A549 (cell line): ENCODE data around the gene SCNN1B. TPM values are rescaled to one million over a fixed set of nuclear protein-coding genes. Genes with fewer than 3 reads are reported as not detected.

ENCODE experiments used
- ATAC-seq, 2 experiments: fragments of 200-7000 bp in 1 of 2; fragments of >200 bp in 1 of 2; cut with Nextera tagmentation in 1 of 2; cut with Tn5 transposase in 1 of 2; 3 replicates each; pipeline versions ENCODE4 v1.8.0 to v1.9.1; 2018 to 2020; ENCODE audit warnings: mild to moderate bottlenecking in 1 of 2, moderate library complexity in 1 of 2
- CTCF ChIA-PET: fragments of 300-600 bp; sonication (Branson Sonifier 250); formaldehyde crosslinking; extraction: SDS; loops from one replicate; lab custom pipeline; 2021; ENCODE audit warnings: antibody characterized with exemption, inconsistent platforms; lab: Yijun Ruan, JAX
- POLR2A ChIA-PET: fragments of 350-600 bp; formaldehyde crosslinking; extraction: SDS; loops from one replicate; lab custom pipeline; 2021; ENCODE audit warnings: antibody characterized with exemption, inconsistent platforms; lab: Yijun Ruan, JAX
- DNase-seq, 2 experiments: peaks; one replicate each; pipeline versions ENCODE4 v3.0.0 to v3.0.0-alpha.2; 2011 to 2016; ENCODE audit warnings: low read depth in 1 of 2, low spot score in 1 of 2
- FAIRE-seq: peaks from 2 replicates; lab custom pipeline; 2011; peaks lifted over from hg19 to GRCh38; lab: Jason Lieb, UNC
- H3K27ac ChIP-seq, 2 experiments: fragments of >200 bp; sonication (Bioruptor Twin); formaldehyde crosslinking; 3 replicates each; pipeline ENCODE4 v1.5.1; 2016 to 2017
- H3K4me1 ChIP-seq: fragments of >200 bp; sonication (Bioruptor Twin); formaldehyde crosslinking; 3 replicates; pipeline ENCODE4 v1.6.1; 2016
- H3K4me2 ChIP-seq: fragments of >200 bp; sonication (Bioruptor Twin); formaldehyde crosslinking; 3 replicates; pipeline ENCODE4 v1.6.1; 2016
- H3K4me3 ChIP-seq: fragments of >200 bp; sonication (Bioruptor Twin); formaldehyde crosslinking; 3 replicates; pipeline ENCODE4 v1.5.1; 2016
- H3K9me3 ChIP-seq: fragments of >200 bp; sonication (Bioruptor Twin); formaldehyde crosslinking; 3 replicates; pipeline ENCODE4 v1.6.1; 2016
- CBX2 ChIP-seq: fragments of 200-600 bp; sonication (generic); IDR thresholded peaks from 2 replicates; pipeline ENCODE4 v1.6.1; 2016; ENCODE audit warnings: low read depth, mild to moderate bottlenecking, borderline replicate concordance
- CBX8 ChIP-seq: fragments of 200-600 bp; sonication (generic); IDR thresholded peaks from 2 replicates; pipeline ENCODE4 v1.6.1; 2016
- CHD2 ChIP-seq: fragments of 150-350 bp; IDR thresholded peaks from 2 replicates; pipeline ENCODE4 v1.6.1; 2014; ENCODE audit warnings: low read length; ENCODE audit not compliant: partially characterized antibody
- EHMT2 ChIP-seq: fragments of 200-600 bp; sonication (generic); IDR thresholded peaks from 2 replicates; pipeline ENCODE4 v1.6.1; 2016; ENCODE audit warnings: antibody characterized with exemption, low read depth, mild to moderate bottlenecking, moderate library complexity
- EP300 ChIP-seq, 2 experiments: fragments of >200 bp; sonication (Bioruptor Twin); formaldehyde crosslinking; IDR thresholded peaks; 2 replicates in 1 of 2; 3 replicates in 1 of 2; pipeline ENCODE4 v1.6.1; 2016 to 2017
- ESRRA ChIP-seq: fragments of 150-350 bp; IDR thresholded peaks from 2 replicates; pipeline ENCODE4 v1.6.1; 2014; ENCODE audit warnings: mild to moderate bottlenecking, low read length, borderline replicate concordance
- HDAC2 ChIP-seq: fragments of 200-600 bp; sonication (generic); IDR thresholded peaks from 2 replicates; pipeline ENCODE4 v1.6.1; 2016
- HOXB13 ChIP-seq: fragments of 250-450 bp; sonication (Bioruptor Pico); IDR thresholded peaks from 2 replicates; pipeline ENCODE4 v1.5.0; 2020; ENCODE audit warnings: low read depth, mild to moderate bottlenecking, moderate library complexity
- JUN ChIP-seq, 2 experiments: fragments of >200 bp; sonication (Bioruptor Twin); formaldehyde crosslinking; IDR thresholded peaks; 2 replicates in 1 of 2; 3 replicates in 1 of 2; pipeline ENCODE4 v1.6.1; 2016 to 2017
- JUNB ChIP-seq: fragments of >200 bp; sonication (Bioruptor Twin); formaldehyde crosslinking; IDR thresholded peaks from 2 replicates; pipeline ENCODE4 v1.6.1; 2016
- KDM1A ChIP-seq: fragments of 200-600 bp; sonication (generic); IDR thresholded peaks from 2 replicates; pipeline ENCODE4 v1.6.1; 2016; ENCODE audit warnings: low read depth, mild to moderate bottlenecking
- MAFK ChIP-seq: fragments of 450-650 bp; IDR thresholded peaks from 2 replicates; pipeline ENCODE4 v1.6.1; 2014; ENCODE audit not compliant: partially characterized antibody
- MYC ChIP-seq: IDR thresholded peaks from 2 replicates; pipeline ENCODE4 v1.6.1; 2012; ENCODE audit warnings: mild to moderate bottlenecking, inconsistent platforms, low read length, improper control_type of control experiment, borderline replicate concordance
- NR3C1 ChIP-seq: fragments of >200 bp; sonication (Bioruptor Twin); formaldehyde crosslinking; IDR thresholded peaks from 3 replicates; pipeline ENCODE4 v1.6.1; 2017
- POLR2AphosphoS2 ChIP-seq: conservative IDR thresholded peaks from 2 replicates; pipeline ENCODE4 v1.6.1; 2012; ENCODE audit warnings: low read length, improper control_type of control experiment, inconsistent platforms
- RAD21 ChIP-seq, 2 experiments: fragments of >200 bp in 1 of 2; sonication (Bioruptor Twin) in 1 of 2; formaldehyde crosslinking in 1 of 2; IDR thresholded peaks in 1 of 2; conservative IDR thresholded peaks in 1 of 2; 2 replicates in 1 of 2; 3 replicates in 1 of 2; pipeline ENCODE4 v1.6.1; 2012 to 2018; ENCODE audit warnings: inconsistent platforms in 1 of 2
- RARB ChIP-seq: fragments of 250-450 bp; sonication (Bioruptor Pico); IDR thresholded peaks from 2 replicates; pipeline ENCODE4 v1.8.0; 2021; ENCODE audit warnings: mild to moderate bottlenecking, moderate library complexity
- RCOR1 ChIP-seq: fragments of 150-350 bp; IDR thresholded peaks from 2 replicates; pipeline ENCODE4 v1.6.1; 2014; ENCODE audit warnings: antibody characterized with exemption, low read length, low read depth
- SMC3 ChIP-seq: fragments of >200 bp; sonication (Bioruptor Twin); formaldehyde crosslinking; IDR thresholded peaks from 3 replicates; pipeline ENCODE4 v1.6.1; 2018; ENCODE audit warnings: inconsistent platforms
- ZC3H11A ChIP-seq: fragments of 450-650 bp; IDR thresholded peaks from 2 replicates; pipeline ENCODE4 v1.6.1; 2014; ENCODE audit warnings: antibody characterized with exemption, mild to moderate bottlenecking
- ZNF302 ChIP-seq: fragments of 250-450 bp; sonication (Bioruptor Pico); IDR thresholded peaks from 2 replicates; pipeline ENCODE4 v1.9.0; 2021; ENCODE audit warnings: inconsistent platforms, mild to moderate bottlenecking, moderate library complexity
- WGBS: methylation state at CpG from one replicate; pipeline ENCODE4 v1.1.6; 2017; ENCODE audit errors: missing lambda C conversion rate; 5-methylcytosine and 5-hydroxymethylcytosine counted together
- polyA plus RNA-seq, 4 experiments: library from polyadenylated mRNA; depleted of rRNA in 3 of 4; stranded (reverse); fragments of >200 nt; fragmentation: RNase III in 1 of 4; extraction: RNeasy Plus Mini Kit Qiagen cat#74134 plus additional on column Dnase treatment in 1 of 4; gene quantifications; 2 replicates in 3 of 4; 3 replicates in 1 of 4; pipeline ENCODE4 v1.2.3, GENCODE V29; 2011 to 2017
- TF ChIP-seq, protein P1 (sequence below): fragments of >200 bp; sonication (Bioruptor Twin); formaldehyde crosslinking; IDR thresholded peaks from 2 replicates; pipeline ENCODE4 v1.6.1; 2016
- TF ChIP-seq, protein P2 (sequence below): fragments of >200 bp; sonication (Bioruptor Twin); formaldehyde crosslinking; IDR thresholded peaks from 3 replicates; pipeline ENCODE4 v1.5.1; 2016
- TF ChIP-seq, protein P3 (sequence below): IDR thresholded peaks from 2 replicates; pipeline ENCODE4 v1.6.1; 2012
- TF ChIP-seq, protein P4 (sequence below): fragments of 250-450 bp; sonication (Bioruptor Pico); IDR thresholded peaks from 2 replicates; pipeline ENCODE4 v1.5.0; 2020; ENCODE audit warnings: low read depth, mild to moderate bottlenecking, moderate library complexity
- TF ChIP-seq, protein P5 (sequence below): fragments of 200-600 bp; sonication (generic); IDR thresholded peaks from 2 replicates; pipeline ENCODE4 v1.6.1; 2016; ENCODE audit warnings: antibody characterized with exemption, mild to moderate bottlenecking, moderate library complexity
- TF ChIP-seq, protein P6 (sequence below): fragments of 150-350 bp; IDR thresholded peaks from 2 replicates; pipeline ENCODE4 v1.6.1; 2014; ENCODE audit warnings: low read depth, mild to moderate bottlenecking, low read length

Gene SCNN1B
- polyA plus RNA-seq, 2 of the 4 experiments (the other 2 are of a cell fraction) = 0.25 TPM; not detected in 1

DNA sequence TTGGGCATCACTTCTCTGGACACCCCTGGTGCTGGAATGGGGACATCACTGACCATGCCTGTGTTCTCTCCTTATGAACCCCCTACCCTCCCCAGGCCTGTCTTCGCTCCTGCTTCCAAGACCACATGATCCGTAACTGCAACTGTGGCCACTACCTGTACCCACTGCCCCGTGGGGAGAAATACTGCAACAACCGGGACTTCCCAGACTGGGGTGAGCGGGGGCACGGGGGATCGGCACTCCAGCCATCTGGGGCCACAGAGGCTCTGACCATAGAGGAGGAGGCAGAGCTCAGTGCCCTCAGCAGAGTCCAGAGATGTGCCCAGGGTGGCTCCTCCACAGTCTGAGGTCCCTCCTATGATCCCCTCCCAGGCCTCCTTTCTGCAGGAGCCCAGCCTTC is 73.5 kb downstream of the SCNN1B start (continued):
- no peak for TF ChIP-seq MYC
- TF ChIP-seq RAD21 (conservative IDR thresholded peaks at IDR 0.05 in 1 of 2, IDR thresholded peaks at IDR 0.05 in 1 of 2) = no peak
- no peak for TF ChIP-seq POLR2AphosphoS2
- TF ChIP-seq KDM1A = no peak

DNA sequence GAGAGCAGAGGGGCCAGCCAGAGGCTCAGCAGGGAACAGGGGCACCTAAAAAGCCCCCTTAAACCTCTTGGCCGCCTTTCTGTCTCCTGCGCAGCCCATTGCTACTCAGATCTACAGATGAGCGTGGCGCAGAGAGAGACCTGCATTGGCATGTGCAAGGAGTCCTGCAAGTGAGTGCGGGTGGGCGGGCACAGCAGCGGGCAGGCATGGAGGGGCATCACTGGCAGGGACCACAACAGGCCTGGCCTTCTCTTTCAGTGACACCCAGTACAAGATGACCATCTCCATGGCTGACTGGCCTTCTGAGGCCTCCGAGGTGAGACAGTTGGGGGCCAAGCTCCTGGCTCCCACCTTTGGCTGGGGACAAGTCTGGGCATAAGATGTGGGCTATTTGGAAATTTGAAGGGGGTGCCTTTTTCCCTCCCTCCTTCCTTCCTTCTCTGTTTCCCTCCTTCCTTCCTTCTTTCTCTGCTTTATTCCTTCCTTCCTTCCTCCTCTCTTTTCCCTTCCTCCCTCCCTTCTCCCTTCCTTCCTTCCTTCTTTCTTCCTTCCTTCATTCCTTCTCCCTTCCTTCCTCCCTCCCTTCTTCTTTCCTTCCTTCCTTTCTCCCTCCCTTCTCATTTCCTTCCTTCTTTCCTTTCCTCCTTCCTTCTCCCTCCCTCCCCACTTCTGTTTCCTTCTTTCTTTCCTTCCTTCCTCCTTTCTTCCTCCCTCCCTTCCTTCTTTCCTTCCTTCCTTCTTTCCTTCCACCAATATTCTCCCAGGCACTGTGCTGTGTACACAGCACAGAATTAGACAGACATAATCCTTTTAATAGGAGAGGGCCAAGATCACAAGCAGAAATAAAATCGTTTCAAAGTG is 75.2 kb downstream of the SCNN1B start:
- no peak for TF ChIP-seq HOXB13 (CRISPR knock-in tag)
- TF ChIP-seq, protein P1, sequence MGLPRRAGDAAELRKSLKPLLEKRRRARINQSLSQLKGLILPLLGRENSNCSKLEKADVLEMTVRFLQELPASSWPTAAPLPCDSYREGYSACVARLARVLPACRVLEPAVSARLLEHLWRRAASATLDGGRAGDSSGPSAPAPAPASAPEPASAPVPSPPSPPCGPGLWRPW = no peak
- TF ChIP-seq JUN (IDR thresholded peaks at IDR 0.05) = no peak
- no peak for TF ChIP-seq SMC3
- TF ChIP-seq CBX2 = no peak
- TF ChIP-seq, protein P2, sequence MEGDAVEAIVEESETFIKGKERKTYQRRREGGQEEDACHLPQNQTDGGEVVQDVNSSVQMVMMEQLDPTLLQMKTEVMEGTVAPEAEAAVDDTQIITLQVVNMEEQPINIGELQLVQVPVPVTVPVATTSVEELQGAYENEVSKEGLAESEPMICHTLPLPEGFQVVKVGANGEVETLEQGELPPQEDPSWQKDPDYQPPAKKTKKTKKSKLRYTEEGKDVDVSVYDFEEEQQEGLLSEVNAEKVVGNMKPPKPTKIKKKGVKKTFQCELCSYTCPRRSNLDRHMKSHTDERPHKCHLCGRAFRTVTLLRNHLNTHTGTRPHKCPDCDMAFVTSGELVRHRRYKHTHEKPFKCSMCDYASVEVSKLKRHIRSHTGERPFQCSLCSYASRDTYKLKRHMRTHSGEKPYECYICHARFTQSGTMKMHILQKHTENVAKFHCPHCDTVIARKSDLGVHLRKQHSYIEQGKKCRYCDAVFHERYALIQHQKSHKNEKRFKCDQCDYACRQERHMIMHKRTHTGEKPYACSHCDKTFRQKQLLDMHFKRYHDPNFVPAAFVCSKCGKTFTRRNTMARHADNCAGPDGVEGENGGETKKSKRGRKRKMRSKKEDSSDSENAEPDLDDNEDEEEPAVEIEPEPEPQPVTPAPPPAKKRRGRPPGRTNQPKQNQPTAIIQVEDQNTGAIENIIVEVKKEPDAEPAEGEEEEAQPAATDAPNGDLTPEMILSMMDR = no peak
- no peak for TF ChIP-seq POLR2AphosphoS2
- TF ChIP-seq CBX8 = no peak
- no peak for TF ChIP-seq ESRRA
- TF ChIP-seq EHMT2 = no peak
- TF ChIP-seq, protein P3, sequence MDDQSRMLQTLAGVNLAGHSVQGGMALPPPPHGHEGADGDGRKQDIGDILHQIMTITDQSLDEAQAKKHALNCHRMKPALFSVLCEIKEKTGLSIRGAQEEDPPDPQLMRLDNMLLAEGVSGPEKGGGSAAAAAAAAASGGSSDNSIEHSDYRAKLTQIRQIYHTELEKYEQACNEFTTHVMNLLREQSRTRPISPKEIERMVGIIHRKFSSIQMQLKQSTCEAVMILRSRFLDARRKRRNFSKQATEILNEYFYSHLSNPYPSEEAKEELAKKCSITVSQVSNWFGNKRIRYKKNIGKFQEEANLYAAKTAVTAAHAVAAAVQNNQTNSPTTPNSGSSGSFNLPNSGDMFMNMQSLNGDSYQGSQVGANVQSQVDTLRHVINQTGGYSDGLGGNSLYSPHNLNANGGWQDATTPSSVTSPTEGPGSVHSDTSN = no peak
- no peak for TF ChIP-seq ZNF302 (CRISPR knock-in tag)
- TF ChIP-seq RCOR1 = no peak
- TF ChIP-seq HDAC2 = no peak
- TF ChIP-seq, protein P4, sequence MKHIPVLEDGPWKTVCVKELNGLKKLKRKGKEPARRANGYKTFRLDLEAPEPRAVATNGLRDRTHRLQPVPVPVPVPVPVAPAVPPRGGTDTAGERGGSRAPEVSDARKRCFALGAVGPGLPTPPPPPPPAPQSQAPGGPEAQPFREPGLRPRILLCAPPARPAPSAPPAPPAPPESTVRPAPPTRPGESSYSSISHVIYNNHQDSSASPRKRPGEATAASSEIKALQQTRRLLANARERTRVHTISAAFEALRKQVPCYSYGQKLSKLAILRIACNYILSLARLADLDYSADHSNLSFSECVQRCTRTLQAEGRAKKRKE (CRISPR knock-in tag) = no peak
- no peak for TF ChIP-seq MAFK
- no peak for TF ChIP-seq ZC3H11A
- TF ChIP-seq, all 56 proteins: peak for 0
- Histone ChIP-seq H3K4me2 (no peak overlapping the region), H3K27ac (no peak overlapping the region), H3K4me3 (no peak overlapping the region), H3K4me1 (no peaks in the 10 kb centered on the region), H3K9me3 (no peaks in the 10 kb centered on the region)
- DNase-seq (no peak), ATAC-seq (no peak), FAIRE-seq (no peak)
- CTCF ChIA-PET = interaction anchor here (1.3 kb wide), 1 partner anchor 478 kb away, joined by 3 read pairs; no protein-coding TSS in a partner anchor
- POLR2A ChIA-PET = no interaction called here
- 82% methylated on average over 9 of the region's 9 CpGs for WGBS

DNA sequence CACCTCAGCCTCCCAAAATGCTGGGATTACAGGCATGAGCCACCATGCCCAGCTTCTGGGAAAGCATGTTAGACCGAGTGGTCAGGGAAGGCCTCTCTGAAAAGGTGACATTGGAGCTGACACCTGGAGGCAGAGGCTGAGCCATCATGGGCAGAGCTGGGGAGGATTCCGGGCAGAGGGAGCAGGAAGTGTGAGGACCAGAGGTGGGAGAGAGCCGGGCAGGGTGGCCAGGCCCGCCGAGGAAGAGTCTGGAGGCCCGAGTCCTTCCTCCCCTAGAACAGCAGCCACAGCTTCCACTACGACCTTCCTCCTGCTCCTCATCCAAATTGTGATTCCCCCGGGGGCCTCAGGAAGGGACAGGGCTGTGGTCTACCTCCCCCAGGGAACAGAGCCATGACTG is 76.2 kb downstream of the SCNN1B start:
- 55% methylated on average over 8 of the region's 8 CpGs for WGBS
- TF ChIP-seq RARB (CRISPR knock-in tag) = no peak
- TF ChIP-seq, protein P5, sequence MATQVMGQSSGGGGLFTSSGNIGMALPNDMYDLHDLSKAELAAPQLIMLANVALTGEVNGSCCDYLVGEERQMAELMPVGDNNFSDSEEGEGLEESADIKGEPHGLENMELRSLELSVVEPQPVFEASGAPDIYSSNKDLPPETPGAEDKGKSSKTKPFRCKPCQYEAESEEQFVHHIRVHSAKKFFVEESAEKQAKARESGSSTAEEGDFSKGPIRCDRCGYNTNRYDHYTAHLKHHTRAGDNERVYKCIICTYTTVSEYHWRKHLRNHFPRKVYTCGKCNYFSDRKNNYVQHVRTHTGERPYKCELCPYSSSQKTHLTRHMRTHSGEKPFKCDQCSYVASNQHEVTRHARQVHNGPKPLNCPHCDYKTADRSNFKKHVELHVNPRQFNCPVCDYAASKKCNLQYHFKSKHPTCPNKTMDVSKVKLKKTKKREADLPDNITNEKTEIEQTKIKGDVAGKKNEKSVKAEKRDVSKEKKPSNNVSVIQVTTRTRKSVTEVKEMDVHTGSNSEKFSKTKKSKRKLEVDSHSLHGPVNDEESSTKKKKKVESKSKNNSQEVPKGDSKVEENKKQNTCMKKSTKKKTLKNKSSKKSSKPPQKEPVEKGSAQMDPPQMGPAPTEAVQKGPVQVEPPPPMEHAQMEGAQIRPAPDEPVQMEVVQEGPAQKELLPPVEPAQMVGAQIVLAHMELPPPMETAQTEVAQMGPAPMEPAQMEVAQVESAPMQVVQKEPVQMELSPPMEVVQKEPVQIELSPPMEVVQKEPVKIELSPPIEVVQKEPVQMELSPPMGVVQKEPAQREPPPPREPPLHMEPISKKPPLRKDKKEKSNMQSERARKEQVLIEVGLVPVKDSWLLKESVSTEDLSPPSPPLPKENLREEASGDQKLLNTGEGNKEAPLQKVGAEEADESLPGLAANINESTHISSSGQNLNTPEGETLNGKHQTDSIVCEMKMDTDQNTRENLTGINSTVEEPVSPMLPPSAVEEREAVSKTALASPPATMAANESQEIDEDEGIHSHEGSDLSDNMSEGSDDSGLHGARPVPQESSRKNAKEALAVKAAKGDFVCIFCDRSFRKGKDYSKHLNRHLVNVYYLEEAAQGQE = no peak
- no peak for TF ChIP-seq EP300 (IDR thresholded peaks at IDR 0.05)
- no peak for TF ChIP-seq NR3C1
- TF ChIP-seq, protein P6, sequence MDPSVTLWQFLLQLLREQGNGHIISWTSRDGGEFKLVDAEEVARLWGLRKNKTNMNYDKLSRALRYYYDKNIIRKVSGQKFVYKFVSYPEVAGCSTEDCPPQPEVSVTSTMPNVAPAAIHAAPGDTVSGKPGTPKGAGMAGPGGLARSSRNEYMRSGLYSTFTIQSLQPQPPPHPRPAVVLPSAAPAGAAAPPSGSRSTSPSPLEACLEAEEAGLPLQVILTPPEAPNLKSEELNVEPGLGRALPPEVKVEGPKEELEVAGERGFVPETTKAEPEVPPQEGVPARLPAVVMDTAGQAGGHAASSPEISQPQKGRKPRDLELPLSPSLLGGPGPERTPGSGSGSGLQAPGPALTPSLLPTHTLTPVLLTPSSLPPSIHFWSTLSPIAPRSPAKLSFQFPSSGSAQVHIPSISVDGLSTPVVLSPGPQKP = no peak
- TF ChIP-seq KDM1A = no peak
- no peak for TF ChIP-seq CHD2
- no peak for TF ChIP-seq JUNB

More for the DNA sequence above, 76.2 kb downstream of the SCNN1B start:
- POLR2A ChIA-PET = no interaction called here
- CTCF ChIA-PET = no interaction called here
- FAIRE-seq = no peak
- ATAC-seq = no peak
- no peak overlapping the region for H3K27ac ChIP-seq
- DNase-seq = no peak
- H3K4me1 ChIP-seq = no peaks in the 10 kb centered on the region
- H3K4me2 ChIP-seq = no peak overlapping the region
- no peaks in the 10 kb centered on the region for H3K9me3 ChIP-seq
- H3K4me3 ChIP-seq = no peak overlapping the region
